ENCODE measurements around the gene COQ2. TPM values are rescaled to one million over a fixed set of nuclear protein-coding genes. Genes with fewer than 3 reads are reported as not detected.

The COQ2 gene
- total and polyA plus RNA-seq, 4 donors: 14.1 to 25.2 (median 19.3) TPM

Small RNA genes within 50 kb of the gene (small RNA-seq; reads per million reads assigned to genes)
- not detected for gene AC114781.3 (ENCODE audit: low replicate concordance)

Other genes with a start within 250 kb of the COQ2 start
- gene COPS4, start 249.6 kb downstream of the COQ2 start, total RNA-seq: 100 to 1,000 TPM in 1 of 2 donors, 10 to 100 TPM in 1; 79.3 to 167 TPM
- 10 to 100 TPM; 71.6 to 73.9 TPM for gene COPS4, start 249.6 kb downstream of the COQ2 start, polyA plus RNA-seq (ENCODE audit: insufficient read length in 2 of 2)
- gene PLAC8, start 170.1 kb downstream of the COQ2 start, total RNA-seq: 10 to 100 TPM in 1 of 2 donors, 1 to 10 TPM in 1; 1.1 to 14.7 TPM
- 1 to 10 TPM; 1.3 to 1.5 TPM for gene PLAC8, start 170.1 kb downstream of the COQ2 start, polyA plus RNA-seq (ENCODE audit: insufficient read length in 2 of 2)
- gene HPSE, start 50.0 kb upstream of the COQ2 start, total RNA-seq: 1 to 10 TPM; 2.5 to 6.5 TPM
- 1 to 10 TPM; 4.3 to 6.6 TPM for gene HPSE, start 50.0 kb upstream of the COQ2 start, polyA plus RNA-seq (ENCODE audit: insufficient read length in 2 of 2)
- 10 to 100 TPM; 18.2 to 20.6 TPM for gene HELQ, start 171.0 kb upstream of the COQ2 start, total RNA-seq
- gene HELQ, start 171.0 kb upstream of the COQ2 start, polyA plus RNA-seq (ENCODE audit: insufficient read length in 2 of 2): 10 to 100 TPM in 1 of 2 donors, 1 to 10 TPM in 1; 9.2 to 10.2 TPM
- 10 to 100 TPM; 30.1 to 45.4 TPM for gene MRPS18C, start 171.3 kb upstream of the COQ2 start, total RNA-seq
- gene MRPS18C, start 171.3 kb upstream of the COQ2 start, polyA plus RNA-seq (ENCODE audit: insufficient read length in 2 of 2): 10 to 100 TPM; 59.8 to 64.7 TPM
- gene ABRAXAS1, start 200.3 kb upstream of the COQ2 start, total RNA-seq: 10 to 100 TPM; 10.2 to 20.2 TPM
- 10 to 100 TPM; 10.0 to 10.3 TPM for gene ABRAXAS1, start 200.3 kb upstream of the COQ2 start, polyA plus RNA-seq (ENCODE audit: insufficient read length in 2 of 2)